ENCODE data around the gene ERFL. TPM values are rescaled to one million over a fixed set of nuclear protein-coding genes. Genes with fewer than 3 reads are reported as not detected.
A peak's percentile ranks its signal among the peaks of the same experiment; 100 is the strongest.

The ERFL gene
- polyA plus RNA-seq, 1 of the 3 experiments (the other 2 are of a cell fraction): 0.07 TPM

DNA sequence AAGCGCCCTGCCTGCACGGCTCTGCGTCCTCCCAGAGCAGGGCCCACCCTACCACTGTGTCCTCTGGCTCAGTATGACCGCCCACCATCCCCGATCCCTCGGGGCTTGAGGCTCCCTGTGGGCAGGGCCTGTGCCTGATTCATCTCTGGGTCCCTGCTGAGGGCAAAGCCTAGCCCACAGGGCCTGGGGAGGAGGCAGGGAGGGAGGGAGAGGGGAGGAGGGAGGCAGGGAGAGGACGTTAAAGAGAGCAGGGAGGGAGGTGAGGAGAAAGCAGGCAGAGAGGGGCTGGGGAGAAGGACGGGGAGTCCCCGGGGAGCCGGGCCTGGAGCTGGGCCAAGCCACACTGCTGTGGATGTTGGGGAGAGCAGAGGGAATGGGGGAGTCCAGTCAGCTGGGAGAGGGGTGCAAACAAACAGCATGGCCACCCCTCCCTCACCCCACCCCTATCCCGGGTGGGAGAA is 4.0 kb upstream of the ERFL start (continued):
- TF ChIP-seq, protein P1, sequence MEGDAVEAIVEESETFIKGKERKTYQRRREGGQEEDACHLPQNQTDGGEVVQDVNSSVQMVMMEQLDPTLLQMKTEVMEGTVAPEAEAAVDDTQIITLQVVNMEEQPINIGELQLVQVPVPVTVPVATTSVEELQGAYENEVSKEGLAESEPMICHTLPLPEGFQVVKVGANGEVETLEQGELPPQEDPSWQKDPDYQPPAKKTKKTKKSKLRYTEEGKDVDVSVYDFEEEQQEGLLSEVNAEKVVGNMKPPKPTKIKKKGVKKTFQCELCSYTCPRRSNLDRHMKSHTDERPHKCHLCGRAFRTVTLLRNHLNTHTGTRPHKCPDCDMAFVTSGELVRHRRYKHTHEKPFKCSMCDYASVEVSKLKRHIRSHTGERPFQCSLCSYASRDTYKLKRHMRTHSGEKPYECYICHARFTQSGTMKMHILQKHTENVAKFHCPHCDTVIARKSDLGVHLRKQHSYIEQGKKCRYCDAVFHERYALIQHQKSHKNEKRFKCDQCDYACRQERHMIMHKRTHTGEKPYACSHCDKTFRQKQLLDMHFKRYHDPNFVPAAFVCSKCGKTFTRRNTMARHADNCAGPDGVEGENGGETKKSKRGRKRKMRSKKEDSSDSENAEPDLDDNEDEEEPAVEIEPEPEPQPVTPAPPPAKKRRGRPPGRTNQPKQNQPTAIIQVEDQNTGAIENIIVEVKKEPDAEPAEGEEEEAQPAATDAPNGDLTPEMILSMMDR (IDR thresholded peaks at IDR 0.05): no peak
- TF ChIP-seq RCOR1 (IDR thresholded peaks at IDR 0.05; ENCODE audit: low read length) (no peak), GABPA (IDR thresholded peaks at IDR 0.05; ENCODE audit: low read depth) (no peak), SMC3 (IDR thresholded peaks at IDR 0.05; ENCODE audit: low read depth, low read length) (no peak), FOXM1 (IDR thresholded peaks at IDR 0.05; ENCODE audit: low read depth) (no peak)

DNA sequence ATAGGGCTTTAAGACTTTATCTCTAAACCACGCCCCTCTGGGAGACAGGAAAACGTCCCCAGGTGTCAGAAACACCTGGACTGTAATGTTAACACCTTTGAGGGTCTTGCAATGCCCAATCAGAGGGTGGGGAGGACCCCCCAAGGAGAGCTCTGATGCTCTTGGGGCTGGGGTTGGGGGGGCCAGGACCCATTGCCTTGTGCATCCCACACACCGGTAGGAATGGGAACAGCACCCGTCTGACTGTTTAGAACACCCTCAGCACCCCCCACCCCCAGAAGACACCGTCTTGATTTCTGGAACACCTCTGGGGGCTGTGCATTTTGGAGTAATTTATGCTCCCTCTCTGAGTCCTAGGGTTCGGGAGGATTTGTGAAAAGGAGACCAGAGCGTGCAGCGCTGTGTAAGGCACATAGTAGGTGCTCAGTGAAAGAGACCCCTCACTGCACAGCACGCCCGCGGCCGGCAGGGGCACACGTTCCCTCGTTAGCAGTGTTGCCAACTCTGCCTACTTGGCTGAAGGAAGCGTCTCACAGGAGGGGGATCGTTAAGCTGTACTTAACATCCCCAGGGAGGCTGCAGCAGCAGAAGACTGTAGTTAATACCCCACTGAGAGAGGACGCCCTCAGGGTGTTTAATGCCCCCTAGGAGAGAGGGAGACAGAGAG is 2.8 kb upstream of the ERFL start:
- no peak overlapping the region for H3K4me3 ChIP-seq (ENCODE audit: low read depth in 2 of 2, low read length in 1 of 2)
- TF ChIP-seq MXI1 (IDR thresholded peaks at IDR 0.05; ENCODE audit: low read depth, low read length): no peak
- TF ChIP-seq, protein P1 (IDR thresholded peaks at IDR 0.05): peak; percentile 20
- DNase-seq: no peak
- WGBS (ENCODE audit: low lambda C conversion rate): 41% methylated on average over 14 of the region's 17 CpGs
- ChIA-PET CTCF (interaction anchor here (0.9 to 2.3 kb wide), 5 partner anchors 20 to 72 kb away, joined by 3 to 6 read pairs (median 4); no protein-coding TSS in a partner anchor), POLR2A (interaction anchor here (0.8 kb wide), 1 partner anchor 107 kb away, joined by 3 read pairs; no protein-coding TSS in a partner anchor)
- no peak overlapping the region for H3K27ac ChIP-seq (ENCODE audit: low read depth in 2 of 2, low read length in 1 of 2)
- H3K9me2 ChIP-seq: no peaks in the 10 kb centered on the region
- H3K36me3 ChIP-seq (replicated peaks in 1 of 2; ENCODE audit: control insufficient read depth in 1 of 2, insufficient read depth in 2 of 2, low read length in 1 of 2): no peaks in the 10 kb centered on the region
- H4K20me1 ChIP-seq (ENCODE audit: insufficient read depth): 0 out of 2 replicates have a peak, but pooled peaks cover 3% of the 10 kb centered on the region
- H3K9ac ChIP-seq: no peak overlapping the region
- no peaks in the 10 kb centered on the region for H3F3A ChIP-seq (replicated peaks; ENCODE audit: insufficient read depth)
- H3K9me3 ChIP-seq: no peaks in the 10 kb centered on the region
- H3K79me2 ChIP-seq (ENCODE audit: insufficient read depth): no peaks in the 10 kb centered on the region
- H2AFZ ChIP-seq (ENCODE audit: low read depth): no peak overlapping the region
- peaks cover 24% of the 10 kb centered on the region for H3K27me3 ChIP-seq (ENCODE audit: insufficient read depth)
- no peak overlapping the region for H3K4me2 ChIP-seq
- peaks cover 0 to 14% of the 10 kb centered on the region in 2 experiments; a peak in 2 of 4 replicates for H3K4me1 ChIP-seq (ENCODE audit: control insufficient read depth in 1 of 2, insufficient read depth in 2 of 2, low read depth in 1 of 2, low read length in 1 of 2)

DNA sequence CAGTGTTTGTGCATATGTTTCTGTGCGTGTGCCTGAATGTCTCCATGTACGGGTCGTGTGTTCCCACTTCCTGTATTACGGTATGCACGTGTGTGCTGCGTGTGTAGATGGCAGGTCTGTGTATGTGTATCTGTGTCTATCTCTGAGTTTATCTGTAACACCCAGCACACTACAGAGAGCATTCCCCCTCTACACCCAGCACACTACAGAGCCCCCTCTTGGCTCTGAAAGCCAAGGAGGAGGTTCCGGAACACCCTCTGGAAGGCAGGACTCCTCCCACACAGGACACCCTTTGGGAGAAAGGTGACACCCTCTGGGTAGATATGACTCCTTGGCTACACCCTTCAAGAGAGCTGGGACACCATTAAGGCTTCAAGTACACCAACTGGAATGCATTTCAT is 2.1 kb upstream of the ERFL start:
- TF ChIP-seq, protein P2, sequence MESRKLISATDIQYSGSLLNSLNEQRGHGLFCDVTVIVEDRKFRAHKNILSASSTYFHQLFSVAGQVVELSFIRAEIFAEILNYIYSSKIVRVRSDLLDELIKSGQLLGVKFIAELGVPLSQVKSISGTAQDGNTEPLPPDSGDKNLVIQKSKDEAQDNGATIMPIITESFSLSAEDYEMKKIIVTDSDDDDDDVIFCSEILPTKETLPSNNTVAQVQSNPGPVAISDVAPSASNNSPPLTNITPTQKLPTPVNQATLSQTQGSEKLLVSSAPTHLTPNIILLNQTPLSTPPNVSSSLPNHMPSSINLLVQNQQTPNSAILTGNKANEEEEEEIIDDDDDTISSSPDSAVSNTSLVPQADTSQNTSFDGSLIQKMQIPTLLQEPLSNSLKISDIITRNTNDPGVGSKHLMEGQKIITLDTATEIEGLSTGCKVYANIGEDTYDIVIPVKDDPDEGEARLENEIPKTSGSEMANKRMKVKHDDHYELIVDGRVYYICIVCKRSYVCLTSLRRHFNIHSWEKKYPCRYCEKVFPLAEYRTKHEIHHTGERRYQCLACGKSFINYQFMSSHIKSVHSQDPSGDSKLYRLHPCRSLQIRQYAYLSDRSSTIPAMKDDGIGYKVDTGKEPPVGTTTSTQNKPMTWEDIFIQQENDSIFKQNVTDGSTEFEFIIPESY (IDR thresholded peaks at IDR 0.05; ENCODE audit: borderline replicate concordance, low read depth): no peak
- TF ChIP-seq ELF1 (IDR thresholded peaks at IDR 0.05) (no peak), RCOR1 (IDR thresholded peaks at IDR 0.05; ENCODE audit: low read length) (no peak)
- ChIA-PET CTCF (interaction anchor here (1.1 to 2.3 kb wide), 4 partner anchors 22 to 57 kb away, joined by 3 to 6 read pairs (median 4); partner anchors contain the start of gene RABAC1), POLR2A (no interaction called here)
- H3F3A ChIP-seq (replicated peaks; ENCODE audit: insufficient read depth): no peaks in the 10 kb centered on the region
- H3K27me3 ChIP-seq (ENCODE audit: insufficient read depth): peaks cover 24% of the 10 kb centered on the region
- H3K9me3 ChIP-seq: no peaks in the 10 kb centered on the region
- H3K4me1 ChIP-seq (ENCODE audit: control insufficient read depth in 1 of 2, insufficient read depth in 2 of 2, low read depth in 1 of 2, low read length in 1 of 2): peaks cover 0 to 14% of the 10 kb centered on the region in 2 experiments; a peak in 2 of 4 replicates
- no peaks in the 10 kb centered on the region for H3K9me2 ChIP-seq
- H4K20me1 ChIP-seq (ENCODE audit: insufficient read depth): 0 out of 2 replicates have a peak, but pooled peaks cover 2% of the 10 kb centered on the region
- no peak overlapping the region for H3K9ac ChIP-seq
- no peak overlapping the region for H3K27ac ChIP-seq (ENCODE audit: low read depth in 2 of 2, low read length in 1 of 2)
- H3K4me2 ChIP-seq: no peak overlapping the region
- DNase-seq: no peak
- H3K4me3 ChIP-seq (ENCODE audit: low read depth in 2 of 2, low read length in 1 of 2): no peak overlapping the region
- no peaks in the 10 kb centered on the region for H3K36me3 ChIP-seq (replicated peaks in 1 of 2; ENCODE audit: control insufficient read depth in 1 of 2, insufficient read depth in 2 of 2, low read length in 1 of 2)
- no peak overlapping the region for H2AFZ ChIP-seq (ENCODE audit: low read depth)
- 67% methylated on average over 6 of the region's 7 CpGs for WGBS (ENCODE audit: low lambda C conversion rate)
- no peaks in the 10 kb centered on the region for H3K79me2 ChIP-seq (ENCODE audit: insufficient read depth)
